Keratinocyte (primary cell): ENCODE measurements around the gene MYO10. TPM values are rescaled to one million over a fixed set of nuclear protein-coding genes. Genes with fewer than 3 reads are reported as not detected.

ENCODE experiments used
- DNase-seq: peaks from one replicate; pipeline ENCODE4 v3.0.0-alpha.2; 2011; ENCODE audit warnings: low read depth, missing footprints, low spot score
- FAIRE-seq: peaks from 2 replicates; lab custom pipeline; 2011; peaks lifted over from hg19 to GRCh38; lab: Jason Lieb, UNC
- H2AFZ ChIP-seq: 2 replicates; pipeline ENCODE4 v1.6.0; 2012; ENCODE audit warnings: low read length, control low read depth, inconsistent platforms; ENCODE audit not compliant: control insufficient read depth
- H3K27ac ChIP-seq: 2 replicates; pipeline ENCODE4 v1.5.1; 2011; ENCODE audit warnings: low read length; ENCODE audit not compliant: control insufficient read depth, insufficient read depth
- H3K27me3 ChIP-seq: 3 replicates; pipeline ENCODE4 v1.6.0; 2011; ENCODE audit warnings: low read length; ENCODE audit not compliant: control insufficient read depth, insufficient read depth; ENCODE audit errors: extremely low read depth
- H3K36me3 ChIP-seq, 2 experiments: 2 replicates in 1 of 2; 3 replicates in 1 of 2; pipeline ENCODE4 v1.5.1; 2011; ENCODE audit warnings: low read length in 2 of 2, mild to moderate bottlenecking in 1 of 2; ENCODE audit not compliant: control insufficient read depth in 2 of 2, insufficient read depth in 2 of 2; ENCODE audit errors: extremely low read depth in 1 of 2
- H3K4me1 ChIP-seq: 3 replicates; pipeline ENCODE4 v1.5.1; 2011; ENCODE audit warnings: low read length; ENCODE audit not compliant: control insufficient read depth, insufficient read depth; ENCODE audit errors: extremely low read depth
- H3K4me2 ChIP-seq: 3 replicates; pipeline ENCODE4 v1.6.0; 2011; ENCODE audit warnings: low read depth, low read length; ENCODE audit not compliant: control insufficient read depth, insufficient read depth; ENCODE audit errors: extremely low read depth
- H3K4me3 ChIP-seq, 3 experiments: fragments of 200-600 bp in 1 of 3; sonication (generic) in 1 of 3; 2 replicates in 2 of 3; 3 replicates in 1 of 3; pipeline ENCODE4 v1.5.1; 2011 to 2016; ENCODE audit warnings: low read length in 3 of 3, mild to moderate bottlenecking in 3 of 3, control low read depth in 2 of 3, inconsistent platforms in 1 of 3, low read depth in 1 of 3, mixed read lengths in 1 of 3, mixed run types in 1 of 3, moderate library complexity in 1 of 3; ENCODE audit not compliant: control insufficient read depth in 2 of 3, insufficient read depth in 2 of 3; ENCODE audit errors: extremely low read depth in 1 of 3
- H3K79me2 ChIP-seq: 2 replicates; pipeline ENCODE4 v1.6.0; 2012; ENCODE audit warnings: low read length; ENCODE audit not compliant: control insufficient read depth, insufficient read depth
- H3K9ac ChIP-seq: 3 replicates; pipeline ENCODE4 v1.6.0; 2011; ENCODE audit warnings: low read length; ENCODE audit not compliant: control insufficient read depth, insufficient read depth; ENCODE audit errors: extremely low read depth
- H3K9me1 ChIP-seq: 3 replicates; pipeline ENCODE4 v1.6.0; 2011; ENCODE audit warnings: low read length; ENCODE audit not compliant: control insufficient read depth, insufficient read depth; ENCODE audit errors: extremely low read depth
- H3K9me3 ChIP-seq: 2 replicates; pipeline ENCODE4 v1.5.1; 2012; ENCODE audit warnings: low read depth, low read length; ENCODE audit not compliant: control insufficient read depth
- H4K20me1 ChIP-seq: 3 replicates; pipeline ENCODE4 v1.6.0; 2011; ENCODE audit warnings: low read length; ENCODE audit not compliant: control insufficient read depth, insufficient read depth; ENCODE audit errors: extremely low read depth
- EZH2 ChIP-seq: IDR thresholded peaks from one replicate; pipeline ENCODE4 v1.6.1; 2012; ENCODE audit warnings: inconsistent platforms, mild to moderate bottlenecking, low read length, moderate library complexity
- dilution Hi-C: fragments of 300-500 bp; cut with MboI; formaldehyde crosslinking; loops from one replicate; pipeline ENCODE4 v1.7.0; 2020; ENCODE audit warnings: low sequenced_read_pairs; ENCODE audit not compliant: extremely low pct_ligation_motif_present
- polyA plus RNA-seq, 5 experiments: library from polyadenylated mRNA; depleted of rRNA in 3 of 5; stranded (reverse) in 3 of 5; stranded (forward) in 1 of 5; unstranded in 1 of 5; fragments of >200 nt; gene quantifications; 1 replicate in 1 of 5; 2 replicates in 3 of 5; 3 replicates in 1 of 5; pipeline versions ENCODE4 v1.2.1 to v1.2.3, GENCODE V29; 2011 to 2012; ENCODE audit warnings: missing spikeins in 2 of 5, low read depth in 1 of 5, low replicate concordance in 1 of 5
- TF ChIP-seq, protein P1 (sequence below), 3 experiments: IDR thresholded peaks in 1 of 3; conservative IDR thresholded peaks in 1 of 3; optimal IDR thresholded peaks in 1 of 3; 2 replicates in 2 of 3; 3 replicates in 1 of 3; pipeline versions ENCODE3 to v1.5.1; 2011; ENCODE audit warnings: low read length in 3 of 3, mild to moderate bottlenecking in 3 of 3, moderate library complexity in 2 of 3, control low read depth in 1 of 3, inconsistent platforms in 1 of 3; ENCODE audit not compliant: insufficient read depth in 2 of 3; ENCODE audit errors: extremely low read depth in 1 of 3

Gene MYO10
- polyA plus RNA-seq, 1 donor (not counting 4 experiments of a cell fraction or from before 2014, with no cell fraction given), result 22.0 TPM

DNA sequence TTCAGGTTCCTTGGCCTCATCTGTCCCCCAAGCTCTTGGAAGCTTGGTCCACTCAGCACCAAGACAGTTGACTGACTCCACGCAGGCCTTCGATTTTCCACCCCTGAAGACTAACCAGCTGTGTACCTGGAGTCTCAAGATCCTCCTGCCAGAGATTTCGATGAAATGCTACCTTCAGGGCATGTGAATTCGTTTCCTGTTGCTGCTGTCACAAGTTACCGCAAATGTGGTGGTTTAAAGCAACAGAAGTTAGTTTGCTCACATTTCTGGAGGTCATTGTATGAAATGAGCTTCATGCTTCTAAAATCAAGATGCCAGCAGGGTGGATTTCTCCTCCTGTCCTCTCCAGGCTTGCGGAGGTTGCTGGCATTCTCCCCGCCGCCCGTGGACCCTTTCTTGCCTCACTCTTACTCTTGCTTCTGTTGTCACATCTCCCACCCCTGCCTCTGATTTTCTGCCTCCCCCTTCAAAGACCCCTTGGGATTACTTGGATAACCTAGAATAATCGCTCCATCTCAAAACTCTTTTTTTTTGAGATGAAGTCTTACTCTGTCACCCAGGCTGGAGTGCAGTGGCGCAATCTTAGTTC lies 291.7 kb downstream of the MYO10 start:
- FAIRE-seq (no peak), DNase-seq (no peak)
- H3K36me3 ChIP-seq, result no peaks in the 10 kb centered on the region
- H3K9me1 ChIP-seq, result no peaks in the 10 kb centered on the region
- no peaks in the 10 kb centered on the region for H3K9me3 ChIP-seq
- TF ChIP-seq, protein P1, sequence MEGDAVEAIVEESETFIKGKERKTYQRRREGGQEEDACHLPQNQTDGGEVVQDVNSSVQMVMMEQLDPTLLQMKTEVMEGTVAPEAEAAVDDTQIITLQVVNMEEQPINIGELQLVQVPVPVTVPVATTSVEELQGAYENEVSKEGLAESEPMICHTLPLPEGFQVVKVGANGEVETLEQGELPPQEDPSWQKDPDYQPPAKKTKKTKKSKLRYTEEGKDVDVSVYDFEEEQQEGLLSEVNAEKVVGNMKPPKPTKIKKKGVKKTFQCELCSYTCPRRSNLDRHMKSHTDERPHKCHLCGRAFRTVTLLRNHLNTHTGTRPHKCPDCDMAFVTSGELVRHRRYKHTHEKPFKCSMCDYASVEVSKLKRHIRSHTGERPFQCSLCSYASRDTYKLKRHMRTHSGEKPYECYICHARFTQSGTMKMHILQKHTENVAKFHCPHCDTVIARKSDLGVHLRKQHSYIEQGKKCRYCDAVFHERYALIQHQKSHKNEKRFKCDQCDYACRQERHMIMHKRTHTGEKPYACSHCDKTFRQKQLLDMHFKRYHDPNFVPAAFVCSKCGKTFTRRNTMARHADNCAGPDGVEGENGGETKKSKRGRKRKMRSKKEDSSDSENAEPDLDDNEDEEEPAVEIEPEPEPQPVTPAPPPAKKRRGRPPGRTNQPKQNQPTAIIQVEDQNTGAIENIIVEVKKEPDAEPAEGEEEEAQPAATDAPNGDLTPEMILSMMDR (optimal IDR thresholded peaks at IDR 0.05 in 1 of 3, IDR thresholded peaks at IDR 0.05 in 1 of 3, conservative IDR thresholded peaks at IDR 0.05 in 1 of 3; ENCODE audit: extremely low read depth in 1 of 3, insufficient read depth in 2 of 3, low read length in 3 of 3), result no peak
- no peak for TF ChIP-seq EZH2
- H2AFZ ChIP-seq, result no peak overlapping the region
- no peak overlapping the region for H3K27ac ChIP-seq
- H3K9ac ChIP-seq, result no peak overlapping the region
- no peaks in the 10 kb centered on the region for H3K4me1 ChIP-seq
- H3K79me2 ChIP-seq, result no peaks in the 10 kb centered on the region
- no peaks in the 10 kb centered on the region for H3K27me3 ChIP-seq
- H3K4me2 ChIP-seq, result no peak overlapping the region
- no peaks in the 10 kb centered on the region for H4K20me1 ChIP-seq
- H3K4me3 ChIP-seq, result no peak overlapping the region
- dilution Hi-C loops, result no loop called here

DNA sequence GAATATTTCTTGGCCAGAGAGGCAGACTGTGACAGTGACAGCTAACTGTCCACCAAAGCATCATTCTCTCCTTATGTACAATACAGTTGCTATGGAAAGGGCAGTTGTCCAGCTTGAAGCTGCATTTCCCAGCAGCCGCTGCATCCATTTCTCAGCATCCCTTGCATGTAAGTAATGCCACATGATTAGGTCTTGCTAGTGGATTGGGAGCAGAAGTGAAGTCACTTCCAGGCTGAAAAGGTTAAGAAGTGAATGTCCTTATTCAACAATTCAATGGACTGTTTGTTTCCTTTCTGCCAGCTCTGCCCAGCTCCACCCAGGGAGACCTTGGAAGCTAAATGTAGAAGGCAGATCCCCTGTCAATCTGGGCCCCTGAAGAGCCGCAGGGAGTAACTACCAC lies 293.2 kb downstream of the MYO10 start:
- FAIRE-seq, result no peak
- Histone ChIP-seq H3K4me1 (no peaks in the 10 kb centered on the region), H3K9ac (no peak overlapping the region), H3K9me1 (no peaks in the 10 kb centered on the region), H3K9me3 (no peaks in the 10 kb centered on the region), H3K4me2 (no peak overlapping the region), H3K27ac (no peak overlapping the region), H3K27me3 (no peaks in the 10 kb centered on the region), H2AFZ (no peak overlapping the region), H3K4me3 (no peak overlapping the region), H3K36me3 (no peaks in the 10 kb centered on the region), H4K20me1 (no peaks in the 10 kb centered on the region), H3K79me2 (no peaks in the 10 kb centered on the region)
- TF ChIP-seq, protein P1 (optimal IDR thresholded peaks at IDR 0.05 in 1 of 3, IDR thresholded peaks at IDR 0.05 in 1 of 3, conservative IDR thresholded peaks at IDR 0.05 in 1 of 3; ENCODE audit: extremely low read depth in 1 of 3, insufficient read depth in 2 of 3, low read length in 3 of 3), result no peak
- TF ChIP-seq EZH2, result no peak
- no peak for DNase-seq
- dilution Hi-C loops, result no loop called here
